ENCODE results near the gene S1PR2.
A peak's percentile ranks its signal among the peaks of the same experiment; 100 is the strongest.
"Not testable (repeated sequence)": the region's sequence is repeated elsewhere in the genome, so short reads cannot be mapped to it uniquely, and the experiment has no call there.

The S1PR2 gene

DNA sequence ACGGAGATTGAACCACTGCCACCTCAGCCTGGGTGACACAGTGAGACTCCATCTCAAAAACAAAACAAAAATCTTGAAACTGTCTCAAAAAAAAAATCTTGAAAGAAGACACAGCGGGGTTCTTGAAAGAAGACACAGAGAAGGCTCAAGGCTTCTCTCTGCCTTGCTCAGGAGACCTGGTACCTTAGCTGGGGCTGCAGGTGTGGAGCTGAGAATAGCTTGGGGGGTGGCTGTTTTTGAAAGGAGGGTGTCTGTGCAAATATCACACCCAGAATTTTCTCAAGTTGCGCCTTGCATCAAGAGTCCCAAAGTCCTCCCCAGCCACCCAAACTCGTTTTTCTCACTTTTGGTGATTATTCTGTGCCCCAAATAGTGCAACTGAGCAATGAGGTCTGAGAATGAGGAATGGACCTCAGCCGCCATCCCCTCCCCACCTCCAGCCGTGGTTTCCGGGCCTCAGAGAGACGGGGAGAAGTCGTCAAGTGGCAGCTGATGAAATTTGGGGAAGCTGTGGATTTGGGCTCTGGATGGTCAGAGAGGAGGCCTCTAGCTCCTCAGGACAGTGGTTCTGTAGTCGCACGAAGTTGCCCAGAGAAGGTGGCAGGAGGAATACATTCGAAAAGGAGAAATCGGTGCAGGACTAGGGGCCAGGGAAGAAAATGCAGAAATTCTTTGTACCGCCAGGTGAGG, 8.8 kb downstream of the S1PR2 start:
- DNase-seq: no peak

DNA sequence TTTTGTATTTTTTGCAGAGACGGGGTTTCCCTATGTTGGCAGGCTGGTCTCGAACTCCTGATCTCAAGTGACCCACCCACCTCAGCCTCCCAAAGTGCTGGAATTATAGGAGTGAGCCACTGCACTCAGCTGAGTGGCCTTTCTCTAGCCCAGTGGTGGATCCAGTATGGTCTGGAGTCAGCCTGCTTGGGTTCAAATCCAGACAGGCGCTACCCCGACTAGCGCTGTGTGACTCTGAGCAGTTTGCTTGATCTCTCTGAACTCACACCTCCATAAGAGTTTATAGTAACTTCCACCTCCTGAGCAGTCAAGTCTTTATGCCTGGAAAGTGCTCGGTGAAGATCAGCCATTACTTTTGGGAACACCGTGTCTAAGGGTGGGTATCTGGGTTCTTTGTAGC, 10.4 kb downstream of the S1PR2 start:
- no peak for DNase-seq

DNA sequence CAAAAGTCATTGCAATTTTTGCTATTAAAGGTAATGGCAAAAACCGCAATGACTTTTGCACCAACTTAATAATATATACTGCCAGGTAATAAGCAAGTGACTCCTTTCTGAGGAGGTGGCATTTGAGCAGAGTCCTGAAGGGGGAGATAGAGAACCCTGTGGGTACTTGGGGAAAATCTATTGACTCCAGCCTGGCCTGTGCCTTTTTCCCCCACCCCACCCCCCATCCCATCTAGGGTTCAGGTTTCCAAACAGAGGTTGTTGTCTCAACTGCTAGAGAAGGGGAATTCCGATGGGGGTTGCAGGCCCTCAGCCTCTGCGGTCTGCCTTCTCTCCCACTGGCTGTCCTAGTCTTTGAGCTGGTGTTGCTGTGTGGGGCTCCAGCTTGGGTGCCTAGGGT, 11.5 kb downstream of the S1PR2 start:
- no peak for DNase-seq

DNA sequence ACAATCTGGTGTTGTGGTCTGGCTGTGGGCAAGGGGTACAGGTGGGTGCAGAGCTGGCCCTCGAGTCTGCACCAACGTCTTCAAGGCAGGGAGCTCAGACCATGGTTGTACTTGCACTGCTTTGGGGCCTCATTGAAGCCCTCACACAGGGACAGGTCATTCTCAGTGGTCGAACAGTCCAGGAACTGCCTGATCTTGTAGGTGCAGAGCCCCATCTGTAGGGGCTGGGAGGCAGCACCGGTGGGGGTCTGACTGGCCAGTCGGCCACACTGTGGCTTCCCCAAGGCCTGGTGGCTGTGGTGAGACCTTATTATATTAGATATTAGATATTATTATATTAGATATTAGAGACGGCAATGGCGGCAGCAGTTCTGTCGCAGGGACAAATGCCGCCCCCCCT, 14.0 kb downstream of the S1PR2 start:
- DNase-seq: no peak

DNA sequence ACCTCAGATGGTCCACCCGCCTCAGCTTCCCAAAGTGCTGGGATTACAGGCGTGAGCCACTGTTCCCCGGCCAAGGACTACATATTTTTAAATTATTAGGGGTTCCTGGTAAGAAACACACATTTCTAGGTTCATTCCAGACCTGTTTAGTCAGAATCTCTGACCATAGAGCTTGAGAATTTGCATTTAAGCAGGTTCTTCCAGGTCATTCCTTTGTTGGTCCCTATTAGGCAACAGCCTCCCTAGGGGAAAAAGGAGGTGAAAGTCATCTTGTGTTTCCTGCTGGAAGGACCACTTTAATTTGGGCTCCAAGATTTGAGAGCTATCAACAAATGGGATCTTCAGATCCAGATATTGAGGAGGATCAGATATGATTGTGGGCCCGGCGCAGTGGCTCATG, 16.3 kb downstream of the S1PR2 start:
- no peak for DNase-seq

DNA sequence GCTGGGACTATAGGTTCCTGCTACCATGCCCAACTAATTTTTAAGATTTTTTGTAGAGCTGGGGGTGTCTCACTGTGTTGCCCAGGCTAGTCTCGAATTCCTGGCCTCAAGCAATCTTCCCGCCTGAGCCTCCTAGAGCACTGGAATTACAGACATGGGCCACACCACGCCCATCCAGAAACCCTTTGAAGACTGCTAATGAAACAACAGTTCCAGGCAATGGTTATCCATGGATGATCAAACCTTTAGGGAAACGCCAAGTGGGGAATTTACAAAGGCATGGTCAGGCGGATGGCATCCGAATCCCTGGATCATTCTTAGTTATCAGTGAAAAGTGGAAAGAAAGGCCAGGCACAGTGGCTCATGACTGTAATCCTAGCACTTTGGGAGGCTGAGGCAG, 19.4 kb downstream of the S1PR2 start:
- no peak for DNase-seq

DNA sequence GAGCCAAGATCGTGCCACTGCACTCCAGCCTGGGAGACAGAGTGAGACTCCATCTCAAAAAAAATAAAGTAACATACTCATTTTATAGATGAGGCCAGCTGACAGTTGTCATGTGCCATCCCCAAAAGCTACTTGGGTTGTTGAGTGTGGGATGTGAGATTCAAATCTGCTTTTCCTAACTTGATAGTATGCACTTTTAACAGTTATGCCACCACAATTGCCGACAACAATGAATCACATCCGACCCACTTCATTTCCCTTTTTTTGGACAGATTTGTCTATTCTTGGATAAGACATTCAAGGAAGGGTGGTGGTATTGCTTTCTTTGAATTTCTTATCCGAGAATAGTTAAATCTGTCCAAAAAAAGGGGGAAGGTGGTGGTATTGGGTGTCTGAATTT, 20.1 kb downstream of the S1PR2 start:
- DNase-seq: no peak

DNA sequence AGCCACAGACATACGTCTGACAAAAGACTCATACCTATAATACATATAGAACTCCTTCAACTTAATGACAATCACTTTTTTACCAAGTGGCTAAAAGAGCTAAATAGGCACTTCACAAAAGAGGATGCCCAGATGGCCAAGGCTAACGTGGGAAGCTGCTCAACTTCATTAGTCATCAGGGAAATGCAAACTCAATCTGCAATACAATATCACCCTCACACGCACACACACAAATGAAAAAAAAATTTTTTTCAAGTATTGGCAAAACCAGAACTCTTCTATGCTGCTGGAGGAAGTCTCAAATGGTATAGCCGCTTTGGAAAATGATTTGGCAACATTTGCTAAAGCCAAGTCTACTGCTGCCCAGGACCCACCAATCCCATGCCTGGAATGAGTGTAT, 21.8 kb downstream of the S1PR2 start:
- DNase-seq: no peak

DNA sequence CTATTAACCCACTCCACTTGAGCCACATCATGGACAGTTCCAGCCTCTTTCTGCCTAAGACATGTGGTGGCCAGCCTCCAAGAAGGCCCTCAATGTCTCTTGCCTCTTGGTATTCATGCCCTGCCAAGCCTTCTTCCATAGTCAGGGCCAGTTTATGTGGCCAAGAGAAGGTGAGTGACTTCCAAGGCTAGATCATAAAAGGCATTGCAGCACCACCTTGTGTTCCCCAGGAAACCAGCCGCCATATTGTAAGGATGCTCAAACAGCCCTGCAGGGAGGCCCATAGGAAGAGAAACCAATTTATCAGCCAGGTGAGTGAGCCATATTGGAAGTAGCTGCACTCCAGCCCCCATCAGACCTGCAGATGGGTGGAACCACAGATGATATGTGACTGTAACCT, 24.1 kb downstream of the S1PR2 start:
- no peak for DNase-seq

DNA sequence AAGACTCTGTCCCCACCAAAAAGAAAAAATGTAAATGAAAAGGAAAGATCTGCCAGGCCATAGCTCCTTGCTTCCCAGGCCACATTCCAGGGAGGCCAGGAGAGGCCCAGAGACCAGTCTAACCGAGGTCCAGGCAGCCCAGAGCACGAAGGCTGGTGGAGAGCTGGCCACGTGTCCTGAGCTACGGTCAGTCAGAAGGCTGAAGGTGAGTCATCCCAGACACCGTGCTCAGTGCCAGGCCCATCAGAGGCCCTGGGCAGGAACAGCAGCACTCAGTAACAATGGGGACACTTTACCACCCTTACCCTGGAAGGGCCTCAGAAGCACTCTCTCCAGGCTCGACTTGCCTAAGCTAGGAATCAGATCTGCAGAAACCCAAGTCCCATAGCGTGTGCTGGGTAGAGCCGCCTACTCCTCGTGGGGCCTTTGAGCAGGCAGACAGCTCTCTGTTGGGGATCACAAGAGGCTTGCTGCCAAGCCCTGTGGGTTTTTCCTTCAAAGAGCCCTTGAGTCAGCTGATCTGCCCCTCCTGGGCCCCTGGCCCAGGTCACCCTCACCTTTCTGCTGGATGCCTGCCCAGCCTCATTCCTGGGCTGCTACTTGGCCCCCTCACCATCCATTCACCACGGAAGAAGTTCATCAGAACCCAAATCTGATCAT, 24.8 kb downstream of the S1PR2 start:
- no peak for DNase-seq

DNA sequence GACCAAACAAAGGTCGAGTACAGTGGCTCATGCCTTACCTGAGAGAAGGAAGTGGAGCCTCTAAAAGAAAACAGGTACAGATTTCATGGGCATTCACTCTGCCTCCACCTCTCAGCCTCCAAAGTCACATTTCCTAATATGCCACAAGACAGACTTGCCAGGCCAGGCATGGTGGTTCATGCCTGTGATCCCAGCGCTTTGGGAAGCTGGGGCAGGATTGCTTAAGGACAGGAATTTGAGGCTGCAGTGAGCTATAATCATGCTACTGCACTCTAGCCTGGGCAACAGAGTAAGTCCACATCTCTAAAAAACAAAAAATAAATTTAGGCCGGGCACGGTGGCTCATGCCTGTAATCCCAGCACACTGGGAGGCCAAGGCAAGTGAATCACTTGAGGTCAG, 25.5 kb downstream of the S1PR2 start:
- DNase-seq: no peak

DNA sequence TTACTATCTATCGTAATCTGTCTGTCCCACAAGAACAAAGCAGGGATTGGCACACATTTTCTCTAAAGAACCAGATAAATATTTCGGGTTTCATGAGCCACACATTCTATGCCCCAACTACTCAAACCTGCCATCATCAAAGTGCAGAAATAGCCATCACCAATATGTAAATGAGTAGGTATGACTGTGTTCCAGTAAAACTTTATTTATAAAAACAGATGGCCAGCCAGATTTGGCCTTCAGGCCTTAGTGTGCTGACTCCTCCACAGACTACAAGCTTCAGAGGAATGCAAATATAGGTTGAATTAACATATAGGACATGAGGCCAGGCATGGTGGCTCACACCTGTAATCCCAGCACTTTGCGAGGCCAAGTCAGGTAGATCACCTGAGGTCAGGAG, 27.4 kb downstream of the S1PR2 start:
- DNase-seq: no peak

DNA sequence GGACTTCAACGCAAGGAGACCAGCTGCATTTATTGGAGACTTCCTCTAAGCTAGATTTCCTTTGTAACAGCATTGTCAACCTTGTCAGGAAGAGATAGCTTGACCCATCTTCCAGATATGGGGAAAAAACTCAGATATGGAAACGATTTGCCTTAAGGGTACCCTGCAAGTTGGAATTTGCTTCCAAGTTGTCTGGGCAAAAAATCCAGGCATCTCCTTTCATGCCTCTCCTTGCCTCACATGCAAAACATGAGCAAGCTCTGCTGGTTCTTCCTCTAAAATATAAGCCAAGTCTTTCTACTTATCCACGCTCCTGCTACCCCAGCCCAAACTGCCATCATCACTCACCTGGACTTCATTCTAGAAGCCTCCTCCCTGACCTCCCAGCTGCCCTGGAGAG, 30.0 kb downstream of the S1PR2 start:
- no peak for DNase-seq

DNA sequence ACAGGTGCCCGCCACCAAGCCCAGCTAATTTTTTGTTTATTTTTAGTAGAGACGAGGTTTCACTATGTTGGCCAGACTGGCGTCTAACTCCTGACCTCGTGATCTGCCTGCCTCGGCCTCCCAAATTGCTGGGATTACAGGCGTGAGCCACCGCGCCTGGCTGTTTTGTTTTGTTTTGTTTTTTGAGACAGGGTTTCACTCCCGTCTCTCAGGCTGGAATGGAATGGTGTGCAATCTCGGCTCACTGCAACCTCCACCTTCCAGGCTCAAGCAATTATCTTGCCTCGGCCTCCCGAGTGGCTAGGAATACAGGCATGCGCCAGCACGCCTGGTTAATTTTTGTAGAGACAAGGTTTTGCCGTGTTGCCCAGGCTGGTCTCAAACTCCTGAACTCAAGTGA, 31.0 kb downstream of the S1PR2 start:
- not testable (repeated sequence) for DNase-seq

DNA sequence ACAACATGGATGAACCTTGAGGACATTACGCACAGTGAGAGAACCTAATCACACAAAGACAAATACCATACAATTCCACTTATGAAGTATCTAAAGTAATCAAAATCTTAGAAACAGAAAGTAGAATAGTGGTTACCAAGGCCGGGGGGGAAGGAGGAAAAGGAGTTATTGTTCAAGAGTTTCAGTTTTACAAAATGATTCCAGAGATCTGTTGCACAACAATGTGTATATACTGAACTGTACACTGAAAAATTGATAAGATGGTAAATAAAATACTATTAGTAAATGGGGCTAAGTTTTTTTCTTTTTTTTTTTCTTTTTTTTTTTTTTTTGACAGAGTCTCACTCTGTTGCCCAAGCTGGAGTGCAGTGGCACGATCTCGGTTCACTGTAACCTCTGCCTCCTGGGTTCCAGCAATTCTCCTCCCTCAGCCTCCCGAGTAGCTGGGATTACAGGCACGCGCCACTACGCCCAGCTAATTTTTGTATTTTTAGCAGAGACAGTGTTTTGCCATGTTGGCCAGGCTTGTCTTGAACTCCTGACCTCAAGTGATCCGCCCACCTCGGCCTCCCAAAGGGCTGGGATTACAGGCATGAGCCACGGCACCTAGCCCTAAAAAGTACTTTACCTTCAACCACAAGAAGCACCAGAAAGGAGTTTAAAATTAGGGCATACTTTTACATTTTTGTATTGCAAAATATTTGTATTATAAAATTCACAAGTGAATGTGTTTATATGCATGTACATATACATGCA, 32.1 kb downstream of the S1PR2 start:
- DNase-seq: not testable (repeated sequence)

DNA sequence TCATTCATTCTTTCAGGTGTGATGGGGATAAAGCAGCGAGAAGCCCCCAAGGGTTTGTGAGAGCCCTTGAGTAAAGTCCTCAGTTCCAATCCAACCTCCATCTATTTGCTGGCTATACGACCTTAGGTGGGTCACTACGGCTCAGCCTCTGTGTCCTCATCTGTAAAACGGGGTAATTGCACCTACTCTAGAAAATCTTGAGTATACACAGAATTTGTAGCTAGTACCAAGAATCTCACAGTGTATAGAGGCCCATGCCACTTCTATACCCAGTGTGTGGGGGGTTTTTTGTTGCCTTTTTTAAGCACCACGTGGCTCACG, 36.0 kb downstream of the S1PR2 start:
- DNase-seq: no peak

DNA sequence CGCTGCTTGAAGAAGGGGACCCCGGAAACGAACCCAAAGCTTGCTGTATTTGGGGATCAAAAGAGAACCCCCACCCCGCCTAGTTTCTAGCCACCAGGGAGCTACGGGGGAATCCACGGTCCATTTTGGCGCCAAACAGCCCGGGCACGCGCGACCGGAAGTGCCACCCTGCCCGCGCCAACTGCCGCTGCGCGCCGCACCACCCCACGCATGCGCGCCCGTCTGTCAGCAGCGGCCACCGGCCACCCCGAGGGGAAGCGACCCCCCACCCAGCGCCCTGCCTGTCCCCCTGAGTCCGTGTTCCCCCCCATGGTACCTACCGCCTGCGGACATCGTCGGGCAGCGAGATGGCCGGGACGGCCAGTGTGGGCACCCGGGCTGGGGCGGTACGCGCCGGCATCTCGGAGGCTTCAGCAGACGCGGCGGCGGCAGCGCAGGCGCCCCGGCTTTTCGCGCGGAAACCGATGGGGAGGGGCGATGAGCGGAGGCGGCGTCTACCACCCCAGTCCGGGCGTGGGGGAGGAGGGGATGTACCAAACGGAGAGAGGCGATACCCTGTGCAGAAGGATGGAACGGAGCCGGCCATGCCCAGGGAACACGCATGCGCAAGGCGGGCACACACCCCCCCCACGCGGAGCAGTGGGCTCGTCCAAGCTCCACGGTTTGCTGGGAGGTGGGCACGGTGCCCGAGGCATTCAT, 36.5 kb downstream of the S1PR2 start, which contains the start of gene DNMT1:
Gene DNMT1, minus strand, starts transcription at position 454 of the 699 bp plus-strand sequence. Its CDS starts 54 bp downstream, at position 400.
- DNase-seq: peak; percentile 92 to 97

DNA sequence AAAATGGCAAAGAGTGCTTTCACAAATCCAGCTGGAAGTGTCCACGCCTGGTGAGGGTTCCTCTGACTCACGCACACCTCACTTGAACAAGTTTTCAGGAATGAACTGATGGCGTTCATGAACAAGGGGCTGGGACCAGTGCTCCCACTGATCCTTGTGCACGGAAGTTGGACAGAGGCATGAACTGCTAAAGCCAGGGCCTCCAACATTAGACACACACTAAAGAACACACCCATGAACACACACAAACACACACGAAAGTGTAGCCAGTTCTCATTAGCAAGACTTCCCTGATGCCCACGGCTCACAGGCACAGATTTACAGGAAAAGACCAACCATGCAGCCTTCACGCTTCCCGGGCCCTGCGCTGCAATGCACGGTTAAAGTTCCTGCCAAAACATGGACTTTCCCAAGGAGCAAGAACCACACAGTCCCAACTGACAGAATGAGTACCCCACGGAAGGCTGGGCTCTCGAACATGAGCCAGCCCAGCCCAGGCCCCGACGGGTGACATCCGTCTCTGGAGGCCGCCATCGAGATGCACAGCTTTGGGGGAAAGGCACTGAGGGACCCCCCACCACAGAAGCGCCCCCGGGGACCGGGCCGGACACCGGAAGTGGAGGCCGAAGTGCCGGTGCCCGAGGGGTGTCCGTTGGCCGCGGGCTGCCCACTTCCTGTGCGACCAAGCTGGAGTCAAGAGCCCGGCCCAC, 37.2 kb downstream of the S1PR2 start:
- DNase-seq: no peak

DNA sequence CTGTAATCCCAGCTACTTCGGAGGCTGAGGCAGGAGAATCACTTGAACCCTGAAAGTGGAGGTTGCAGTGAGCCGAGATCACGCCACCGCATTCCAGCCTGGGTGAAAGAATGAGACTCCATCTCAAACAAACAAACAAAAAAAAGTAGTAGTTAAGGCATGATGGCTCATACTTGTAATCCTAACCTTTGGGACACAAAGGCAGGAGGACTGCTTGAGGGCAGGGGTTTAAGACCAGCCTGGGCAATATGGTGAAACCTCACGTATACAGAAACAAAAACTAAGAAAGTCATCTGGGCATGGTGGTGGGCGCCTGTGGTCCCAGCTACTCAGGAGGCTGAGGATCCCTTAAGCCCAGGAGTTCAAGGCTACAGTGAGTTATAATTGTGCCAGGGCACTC, 38.2 kb downstream of the S1PR2 start:
- DNase-seq: no peak

DNA sequence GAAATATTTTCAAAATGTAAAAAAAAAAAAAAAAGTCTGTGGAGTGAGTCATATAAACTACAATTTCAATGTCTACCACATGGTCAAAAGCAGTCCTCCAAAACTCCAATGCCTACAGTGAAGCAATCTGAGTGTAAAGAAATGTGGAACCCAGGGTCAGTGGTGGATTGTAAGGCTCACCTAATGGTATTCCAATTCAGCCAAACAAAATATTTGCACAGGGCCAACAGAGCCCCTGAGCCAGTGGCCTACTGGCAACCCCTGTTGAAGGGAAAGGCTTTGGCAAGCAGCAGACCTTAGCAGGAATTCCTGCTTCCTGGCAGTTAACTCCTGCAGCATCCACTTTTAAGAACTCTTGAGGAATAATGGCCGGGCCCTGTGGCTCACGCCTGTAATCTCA, 39.8 kb downstream of the S1PR2 start:
- DNase-seq: no peak

DNA sequence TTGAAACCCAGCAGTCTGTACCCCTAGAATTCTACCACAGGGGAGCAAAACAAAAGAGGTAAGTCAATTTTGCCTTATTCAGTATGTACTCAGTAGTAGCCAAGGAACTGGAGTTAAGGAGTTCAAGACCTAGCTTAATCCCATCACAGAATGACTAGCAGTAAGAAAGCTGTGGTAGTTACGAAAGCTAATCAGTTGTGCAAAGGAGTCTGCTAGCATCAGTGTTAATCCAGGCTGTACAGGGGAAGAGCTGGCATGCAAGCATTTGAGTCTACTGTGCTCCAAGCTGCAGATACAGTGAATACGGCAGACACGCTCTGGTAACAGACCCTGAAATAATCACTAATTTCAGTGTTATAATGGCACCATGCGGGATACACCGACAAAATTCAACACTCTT, 41.1 kb downstream of the S1PR2 start:
- no peak for DNase-seq

DNA sequence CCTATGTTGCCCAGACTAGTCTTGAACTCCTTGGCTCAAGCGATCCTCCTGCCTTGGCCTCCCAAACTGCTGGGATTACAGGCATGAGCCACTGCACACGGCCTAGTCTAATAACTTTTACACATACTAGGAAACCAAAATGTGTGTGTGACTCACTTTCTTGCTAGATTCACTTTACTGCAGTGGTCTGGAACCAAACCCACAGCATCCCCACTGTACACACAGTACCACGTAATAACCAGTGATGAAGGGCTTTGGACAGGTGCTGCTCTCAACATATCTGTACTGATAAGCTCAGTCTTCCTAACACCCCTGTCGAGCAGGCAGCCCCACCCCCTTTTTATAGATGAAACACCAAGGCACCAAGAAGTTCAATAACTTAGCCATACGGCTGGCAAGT, 41.5 kb downstream of the S1PR2 start:
- DNase-seq: no peak

DNA sequence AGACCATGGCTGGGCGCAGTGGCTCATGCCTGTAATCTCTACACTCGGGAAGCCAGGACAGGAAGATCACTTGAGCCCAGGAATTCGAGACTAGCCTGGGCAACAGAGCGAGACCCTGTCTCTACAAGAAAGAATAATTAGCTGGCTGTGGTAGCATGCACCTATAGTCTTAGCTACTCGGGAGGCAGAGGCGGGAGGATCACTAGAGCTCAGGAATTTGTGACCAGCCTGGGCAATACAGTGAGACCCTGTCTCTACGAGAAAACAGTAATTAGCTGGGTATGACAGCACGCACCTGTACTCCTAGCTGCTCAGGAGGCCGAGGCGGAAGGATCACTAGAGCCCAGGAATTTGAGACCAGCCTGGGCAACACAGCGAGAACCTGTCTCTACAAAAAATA, 43.8 kb downstream of the S1PR2 start:
- DNase-seq: no peak
